Activated CD8-positive, alpha-beta memory T cell treated with anti-CD3 and anti-CD28 coated beads for 24 hours (primary cell): Measurements from ENCODE around the gene LBHD1.
"Not testable (repeated sequence)": the region's sequence is repeated elsewhere in the genome, so short reads cannot be mapped to it uniquely, and the experiment has no call there.

ENCODE experiments used
- DNase-seq: peaks from one replicate; pipeline ENCODE4 v3.0.0-alpha.2; 2020

LBHD1 gene

GRCh38 chr11:62693624-62694023 lies 21.6 kb upstream of the LBHD1 start:
- not testable (repeated sequence) for DNase-seq

- no peak for DNase-seq
Measured at GRCh38 chr11:62689421-62690183, 17.5 kb upstream of the LBHD1 start, which contains the start of gene LRRN4CL. Gene LRRN4CL, minus strand, starts transcription at chr11:62689530. Its CDS starts 1,022 bp downstream, at chr11:62688508.

- DNase-seq = no peak
Measured at GRCh38 chr11:62688491-62688890, 16.4 kb upstream of the LBHD1 start.

- DNase-seq = no peak
Measured at GRCh38 chr11:62687508-62688396, 15.7 kb upstream of the LBHD1 start.

GRCh38 chr11:62682518-62682917 lies 10.5 kb upstream of the LBHD1 start:
- no peak for DNase-seq

GRCh38 chr11:62680825-62681240 lies 8.8 kb upstream of the LBHD1 start:
- no peak for DNase-seq

GRCh38 chr11:62678770-62679696 lies 7.0 kb upstream of the LBHD1 start, which contains the start of gene UBXN1:
Gene UBXN1, minus strand, starts transcription at chr11:62679073. Its CDS starts 150 bp downstream, at chr11:62678923.
- peak; percentile 91 for DNase-seq

- DNase-seq = no peak
Measured at GRCh38 chr11:62678433-62678769, 6.3 kb upstream of the LBHD1 start.

GRCh38 chr11:62677714-62678113 lies 5.6 kb upstream of the LBHD1 start:
- DNase-seq = no peak

GRCh38 chr11:62677156-62677555 lies 5.1 kb upstream of the LBHD1 start:
- DNase-seq = no peak

- DNase-seq = no peak
Measured at GRCh38 chr11:62676698-62677097, 4.6 kb upstream of the LBHD1 start.

GRCh38 chr11:62675415-62675814 lies 3.3 kb upstream of the LBHD1 start:
- DNase-seq = not testable (repeated sequence)

GRCh38 chr11:62673196-62673525 lies 1.1 kb upstream of the LBHD1 start:
- DNase-seq = no peak

- no peak for DNase-seq
Measured at GRCh38 chr11:62671236-62671607, 845 bp downstream of the LBHD1 start.

- DNase-seq = no peak
Measured at GRCh38 chr11:62669420-62670161, 2.5 kb downstream of the LBHD1 start.

- DNase-seq = no peak
Measured at GRCh38 chr11:62667460-62667859, 4.6 kb downstream of the LBHD1 start.

GRCh38 chr11:62666259-62666926 lies 5.7 kb downstream of the LBHD1 start:
- DNase-seq = peak; percentile 79

- peak; percentile 90 for DNase-seq
Measured at GRCh38 chr11:62665599-62666258, 6.3 kb downstream of the LBHD1 start.

GRCh38 chr11:62665075-62665598 lies 6.9 kb downstream of the LBHD1 start, which contains the start of the genes C11orf98 and CSKMT:
Gene C11orf98, minus strand, starts transcription at chr11:62665210. Its CDS starts 41 bp downstream, at chr11:62665169.
Gene CSKMT, plus strand, starts transcription at chr11:62665312. Its CDS starts 568 bp downstream, at chr11:62665880.
- DNase-seq = peak; percentile 99

GRCh38 chr11:62664405-62665074 lies 7.5 kb downstream of the LBHD1 start:
- no peak for DNase-seq
